Fibroblast of the aortic adventitia (primary cell): ENCODE measurements around the gene CYP26B1. TPM values are rescaled to one million over a fixed set of nuclear protein-coding genes. Genes with fewer than 3 reads are reported as not detected.

Experiments used
- DNase-seq: peaks from one replicate; pipeline ENCODE4 v3.0.0-alpha.2; 2010; ENCODE audit warnings: low read depth
- H3K4me3 ChIP-seq: 2 replicates; pipeline ENCODE4 v1.5.1; 2011; ENCODE audit warnings: low read depth, mild to moderate bottlenecking, control low read depth, low read length, moderate library complexity
- CTCF ChIP-seq: IDR thresholded peaks from 2 replicates; pipeline ENCODE4 v1.5.1; 2011; ENCODE audit warnings: mild to moderate bottlenecking, low read length, control low read depth, inconsistent platforms; ENCODE audit not compliant: insufficient read depth
- total RNA-seq: library from RNA; depleted of rRNA; stranded (reverse); fragments of >200 nt; gene quantifications from 2 replicates; pipeline ENCODE4 v1.2.3, GENCODE V29; 2012; ENCODE audit warnings: low replicate concordance

CYP26B1 gene
- total RNA-seq, 1 donor, result 2.5 TPM

- TF ChIP-seq CTCF, result no peak
- DNase-seq, result no peak
- no peak overlapping the region for H3K4me3 ChIP-seq
Measured at GRCh38 chr2:72166279-72166678, 18.6 kb upstream of the CYP26B1 start.

- no peak overlapping the region for H3K4me3 ChIP-seq
- DNase-seq, result no peak
- no peak for TF ChIP-seq CTCF
Measured at GRCh38 chr2:72165792-72166191, 18.1 kb upstream of the CYP26B1 start.

GRCh38 chr2:72162574-72162973, 14.9 kb upstream of the CYP26B1 start:
- DNase-seq, result no peak
- no peak overlapping the region for H3K4me3 ChIP-seq
- TF ChIP-seq CTCF, result no peak

- TF ChIP-seq CTCF, result no peak
- no peak for DNase-seq
- no peak overlapping the region for H3K4me3 ChIP-seq
Measured at GRCh38 chr2:72159211-72159993, 11.7 kb upstream of the CYP26B1 start.

GRCh38 chr2:72157871-72158771, 10.5 kb upstream of the CYP26B1 start:
- no peak for DNase-seq
- H3K4me3 ChIP-seq, result no peak overlapping the region
- no peak for TF ChIP-seq CTCF

- DNase-seq, result no peak
- no peak for TF ChIP-seq CTCF
Measured at GRCh38 chr2:72156872-72157271, 9.2 kb upstream of the CYP26B1 start.

More at GRCh38 chr2:72156872-72157271, 9.2 kb upstream of the CYP26B1 start:
- H3K4me3 ChIP-seq, result no peak overlapping the region
